LNCAP (cell line): ENCODE results near the gene CLCA1.

Source experiments
- TF ChIP-seq, protein P1 (sequence below): fragments of 450-650 bp; IDR thresholded peaks from 2 replicates; pipeline ENCODE4 v1.5.1; 2017; ENCODE audit warnings: mild to moderate bottlenecking

The CLCA1 gene

GRCh38 chr1:86538775-86539174 lies 70.0 kb downstream of the CLCA1 start:
- TF ChIP-seq, protein P1, sequence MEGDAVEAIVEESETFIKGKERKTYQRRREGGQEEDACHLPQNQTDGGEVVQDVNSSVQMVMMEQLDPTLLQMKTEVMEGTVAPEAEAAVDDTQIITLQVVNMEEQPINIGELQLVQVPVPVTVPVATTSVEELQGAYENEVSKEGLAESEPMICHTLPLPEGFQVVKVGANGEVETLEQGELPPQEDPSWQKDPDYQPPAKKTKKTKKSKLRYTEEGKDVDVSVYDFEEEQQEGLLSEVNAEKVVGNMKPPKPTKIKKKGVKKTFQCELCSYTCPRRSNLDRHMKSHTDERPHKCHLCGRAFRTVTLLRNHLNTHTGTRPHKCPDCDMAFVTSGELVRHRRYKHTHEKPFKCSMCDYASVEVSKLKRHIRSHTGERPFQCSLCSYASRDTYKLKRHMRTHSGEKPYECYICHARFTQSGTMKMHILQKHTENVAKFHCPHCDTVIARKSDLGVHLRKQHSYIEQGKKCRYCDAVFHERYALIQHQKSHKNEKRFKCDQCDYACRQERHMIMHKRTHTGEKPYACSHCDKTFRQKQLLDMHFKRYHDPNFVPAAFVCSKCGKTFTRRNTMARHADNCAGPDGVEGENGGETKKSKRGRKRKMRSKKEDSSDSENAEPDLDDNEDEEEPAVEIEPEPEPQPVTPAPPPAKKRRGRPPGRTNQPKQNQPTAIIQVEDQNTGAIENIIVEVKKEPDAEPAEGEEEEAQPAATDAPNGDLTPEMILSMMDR: no peak

GRCh38 chr1:86541859-86542258 lies 73.1 kb downstream of the CLCA1 start:
- TF ChIP-seq, protein P1: no peak

- TF ChIP-seq, protein P1: no peak
Observed at GRCh38 chr1:86542631-86543030, 73.9 kb downstream of the CLCA1 start.

DNA sequence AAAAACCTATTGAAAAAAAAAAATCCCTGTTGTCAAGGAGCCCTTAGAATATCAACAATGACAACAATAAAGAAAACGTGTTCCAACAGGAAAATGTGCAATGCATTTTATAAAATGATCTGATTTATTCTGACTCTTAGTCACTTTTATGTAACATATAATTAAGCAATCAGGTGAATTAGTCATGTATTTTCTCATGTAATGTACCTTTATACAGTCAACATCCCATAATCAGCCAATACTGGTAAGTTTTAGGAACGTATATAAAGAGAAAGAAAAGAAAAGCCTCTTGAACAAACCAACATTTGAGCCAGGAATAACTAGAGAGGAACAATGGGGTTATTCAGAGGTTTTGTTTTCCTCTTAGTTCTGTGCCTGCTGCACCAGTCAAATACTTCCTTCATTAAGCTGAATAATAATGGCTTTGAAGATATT lies 78.1 kb downstream of the CLCA1 start, which contains the start of gene CLCA4:
CLCA4 (plus strand) TSS at position 292 of the 435 bp plus-strand sequence; CDS start at position 334, 42 bp downstream.
- TF ChIP-seq, protein P1: no peak

GRCh38 chr1:86548839-86549238 lies 80.1 kb downstream of the CLCA1 start:
- TF ChIP-seq, protein P1: no peak
